OCI-LY3 (cell line): Measurements from ENCODE around the gene RBPJL.

Experiments
- H2AFZ ChIP-seq: fragments of 200-600, 300-600 bp; shearing (Covaris generic); 2 replicates; pipeline ENCODE4 v1.6.0; 2014; ENCODE audit warnings: antibody characterized with exemption, low read depth, low read length
- H3K27ac ChIP-seq: fragments of 200-600, 300-600 bp; sonication (generic); 2 replicates; pipeline ENCODE4 v1.5.1; 2014; ENCODE audit warnings: mild to moderate bottlenecking, low read length, moderate library complexity, mixed read lengths
- H3K27me3 ChIP-seq: fragments of 200-600, 300-600 bp; sonication (generic); 2 replicates; pipeline ENCODE4 v1.6.1; 2014; ENCODE audit warnings: low read depth, low read length, mixed read lengths
- H3K36me3 ChIP-seq: fragments of 200-600, 300-600 bp; sonication (generic); replicated peaks from 2 replicates; pipeline ENCODE3; 2014; ENCODE audit warnings: low read depth, low read length, mixed read lengths
- H3K4me1 ChIP-seq: fragments of 300-600, 200-600 bp; sonication (generic); 2 replicates; pipeline ENCODE4 v1.6.1; 2014; ENCODE audit warnings: low read length, mixed read lengths
- H3K4me2 ChIP-seq: fragments of 200-600, 300-600 bp; sonication (generic); 2 replicates; pipeline ENCODE4 v1.6.1; 2014; ENCODE audit warnings: low read length, mixed read lengths
- H3K4me3 ChIP-seq: fragments of 300-600, 200-600 bp; sonication (generic); 2 replicates; pipeline ENCODE4 v1.5.1; 2014; ENCODE audit warnings: antibody characterized with exemption, mild to moderate bottlenecking, low read length, moderate library complexity
- H3K79me2 ChIP-seq: fragments of 300-600, 200-600 bp; shearing (Covaris generic); 2 replicates; pipeline ENCODE4 v1.6.1; 2014; ENCODE audit warnings: mild to moderate bottlenecking, low read length, mixed read lengths
- H3K9ac ChIP-seq: fragments of 300-600, 200-600 bp; shearing (Covaris generic); 2 replicates; pipeline ENCODE4 v1.6.0; 2014; ENCODE audit warnings: mild to moderate bottlenecking, low read length, moderate library complexity
- H3K9me3 ChIP-seq: fragments of 200-600, 300-600 bp; shearing (Covaris generic); 2 replicates; pipeline ENCODE4 v1.6.1; 2014; ENCODE audit warnings: low read length, mixed read lengths; ENCODE audit not compliant: insufficient read depth
- H4K20me1 ChIP-seq: fragments of 200-600, 300-600 bp; sonication (generic); 2 replicates; pipeline ENCODE4 v1.6.1; 2016; ENCODE audit warnings: low read length, mixed read lengths; ENCODE audit not compliant: insufficient read depth
- EZH2phosphoT487 ChIP-seq: fragments of 200-600 bp; shearing (Covaris generic); IDR thresholded peaks from 2 replicates; pipeline ENCODE4 v1.6.1; 2018; ENCODE audit warnings: antibody characterized with exemption, mixed run types, low read depth
- TF ChIP-seq, protein P1 (sequence below): fragments of 200-600, 300-600 bp; sonication (generic); IDR thresholded peaks from 2 replicates; pipeline ENCODE4 v1.5.1; 2014; ENCODE audit warnings: antibody characterized with exemption, low read length, low read depth

Gene RBPJL

GRCh38 chr20:45313943-45314342, 7.3 kb downstream of the RBPJL start:
- no peaks in the 10 kb centered on the region for H3K79me2 ChIP-seq
- no peak overlapping the region for H3K4me2 ChIP-seq
- no peaks in the 10 kb centered on the region for H4K20me1 ChIP-seq
- peaks cover 11% of the 10 kb centered on the region for H3K4me1 ChIP-seq
- H2AFZ ChIP-seq = no peak overlapping the region
- no peak overlapping the region for H3K4me3 ChIP-seq
- H3K9me3 ChIP-seq = no peaks in the 10 kb centered on the region
- no peak for TF ChIP-seq EZH2phosphoT487
- TF ChIP-seq, protein P1, sequence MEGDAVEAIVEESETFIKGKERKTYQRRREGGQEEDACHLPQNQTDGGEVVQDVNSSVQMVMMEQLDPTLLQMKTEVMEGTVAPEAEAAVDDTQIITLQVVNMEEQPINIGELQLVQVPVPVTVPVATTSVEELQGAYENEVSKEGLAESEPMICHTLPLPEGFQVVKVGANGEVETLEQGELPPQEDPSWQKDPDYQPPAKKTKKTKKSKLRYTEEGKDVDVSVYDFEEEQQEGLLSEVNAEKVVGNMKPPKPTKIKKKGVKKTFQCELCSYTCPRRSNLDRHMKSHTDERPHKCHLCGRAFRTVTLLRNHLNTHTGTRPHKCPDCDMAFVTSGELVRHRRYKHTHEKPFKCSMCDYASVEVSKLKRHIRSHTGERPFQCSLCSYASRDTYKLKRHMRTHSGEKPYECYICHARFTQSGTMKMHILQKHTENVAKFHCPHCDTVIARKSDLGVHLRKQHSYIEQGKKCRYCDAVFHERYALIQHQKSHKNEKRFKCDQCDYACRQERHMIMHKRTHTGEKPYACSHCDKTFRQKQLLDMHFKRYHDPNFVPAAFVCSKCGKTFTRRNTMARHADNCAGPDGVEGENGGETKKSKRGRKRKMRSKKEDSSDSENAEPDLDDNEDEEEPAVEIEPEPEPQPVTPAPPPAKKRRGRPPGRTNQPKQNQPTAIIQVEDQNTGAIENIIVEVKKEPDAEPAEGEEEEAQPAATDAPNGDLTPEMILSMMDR = no peak
- no peak overlapping the region for H3K27ac ChIP-seq
- no peaks in the 10 kb centered on the region for H3K36me3 ChIP-seq
- peaks cover 9% of the 10 kb centered on the region for H3K27me3 ChIP-seq
- no peak overlapping the region for H3K9ac ChIP-seq

DNA sequence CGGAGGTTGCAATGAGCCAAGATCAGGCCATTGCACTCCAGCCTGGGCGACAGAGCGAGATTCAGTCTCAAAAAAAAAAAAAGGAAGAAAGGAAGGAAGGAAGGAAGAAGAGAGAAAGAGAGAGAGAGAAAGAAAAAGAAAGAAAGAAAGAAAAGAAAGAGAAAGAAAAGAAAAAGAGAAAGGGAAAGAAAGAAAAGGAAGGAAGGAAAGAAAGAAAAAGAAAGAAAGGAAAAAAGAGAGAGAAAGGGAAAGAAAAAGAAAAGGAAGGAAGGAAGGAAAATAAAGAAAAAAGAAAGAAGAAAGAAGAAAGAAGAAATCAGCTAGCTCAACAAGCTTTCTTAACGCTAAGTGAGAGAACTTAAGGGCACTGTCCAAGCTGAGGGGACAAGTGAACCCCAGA, 9.0 kb downstream of the RBPJL start:
- TF ChIP-seq EZH2phosphoT487 = no peak
- TF ChIP-seq, protein P1 = no peak
- H3K27ac ChIP-seq = no peak overlapping the region
- H4K20me1 ChIP-seq = no peaks in the 10 kb centered on the region
- H3K4me2 ChIP-seq = no peak overlapping the region
- H3K9ac ChIP-seq = no peak overlapping the region
- no peak overlapping the region for H2AFZ ChIP-seq
- H3K27me3 ChIP-seq = peaks cover 9% of the 10 kb centered on the region
- H3K79me2 ChIP-seq = no peaks in the 10 kb centered on the region
- peaks cover 26% of the 10 kb centered on the region for H3K4me1 ChIP-seq
- no peaks in the 10 kb centered on the region for H3K9me3 ChIP-seq
- no peak overlapping the region for H3K4me3 ChIP-seq
- no peaks in the 10 kb centered on the region for H3K36me3 ChIP-seq

DNA sequence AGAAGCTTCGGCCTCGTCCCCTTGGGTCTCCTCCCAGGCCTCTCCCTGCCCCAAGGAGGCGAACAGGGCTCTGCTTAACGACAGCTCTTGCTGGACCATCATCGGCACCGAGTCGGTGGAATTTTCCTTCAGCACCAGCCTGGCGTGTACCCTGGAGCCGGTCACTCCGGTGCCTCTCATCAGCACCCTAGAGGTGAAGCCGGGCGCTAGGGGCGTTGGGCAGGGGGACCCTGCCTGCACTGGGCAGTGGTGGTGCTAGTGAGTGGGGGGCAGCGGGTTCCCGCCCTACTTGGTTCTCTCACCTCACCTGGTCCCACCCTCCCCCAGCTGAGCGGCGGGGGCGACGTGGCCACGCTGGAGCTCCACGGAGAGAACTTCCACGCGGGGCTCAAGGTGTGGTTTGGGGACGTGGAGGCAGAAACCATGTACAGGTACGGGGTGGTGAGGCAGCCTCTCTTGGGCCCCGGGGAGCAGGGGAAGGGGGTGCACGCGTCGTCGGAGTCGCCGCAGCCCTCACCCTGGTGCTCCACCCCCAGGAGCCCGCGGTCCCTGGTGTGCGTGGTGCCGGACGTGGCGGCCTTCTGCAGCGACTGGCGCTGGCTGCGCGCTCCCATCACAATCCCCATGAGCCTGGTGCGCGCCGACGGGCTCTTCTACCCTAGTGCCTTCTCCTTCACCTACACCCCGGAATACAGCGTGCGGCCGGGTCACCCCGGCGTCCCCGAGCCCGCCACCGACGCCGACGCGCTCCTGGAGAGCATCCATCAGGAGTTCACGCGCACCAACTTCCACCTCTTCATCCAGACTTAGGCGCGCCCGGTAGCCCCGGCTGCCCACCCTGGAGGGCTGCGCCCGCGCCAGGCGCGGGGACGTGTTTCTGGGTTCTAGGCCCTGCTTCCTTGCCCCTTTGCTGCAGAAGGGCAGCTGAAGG, 9.8 kb downstream of the RBPJL start:
- H3K4me3 ChIP-seq = no peak overlapping the region

GRCh38 chr20:45317826-45318225, 11.2 kb downstream of the RBPJL start:
- no peaks in the 10 kb centered on the region for H3K79me2 ChIP-seq
- TF ChIP-seq, protein P1 = no peak
- TF ChIP-seq EZH2phosphoT487 = no peak
- no peaks in the 10 kb centered on the region for H3K36me3 ChIP-seq
- H3K27ac ChIP-seq = no peak overlapping the region
- no peaks in the 10 kb centered on the region for H4K20me1 ChIP-seq
- no peak overlapping the region for H3K9ac ChIP-seq
- H3K4me1 ChIP-seq = peaks cover 33% of the 10 kb centered on the region
- no peaks in the 10 kb centered on the region for H3K9me3 ChIP-seq
- no peak overlapping the region for H3K4me2 ChIP-seq
- no peak overlapping the region for H3K4me3 ChIP-seq
- no peak overlapping the region for H2AFZ ChIP-seq
- H3K27me3 ChIP-seq = peaks cover 9% of the 10 kb centered on the region

More for the DNA sequence above, 9.8 kb downstream of the RBPJL start:
- Histone ChIP-seq H3K9me3 (no peaks in the 10 kb centered on the region), H3K9ac (no peak overlapping the region), H3K27me3 (peaks cover 9% of the 10 kb centered on the region), H3K27ac (no peak overlapping the region), H3K79me2 (no peaks in the 10 kb centered on the region), H2AFZ (no peak overlapping the region), H3K36me3 (no peaks in the 10 kb centered on the region), H4K20me1 (no peaks in the 10 kb centered on the region), H3K4me2 (no peak overlapping the region), H3K4me1 (peaks cover 32% of the 10 kb centered on the region)
- TF ChIP-seq, protein P1 = no peak
- TF ChIP-seq EZH2phosphoT487 = no peak
